Neural progenitor cell (in vitro differentiated cells): ENCODE results near the gene WFS1. TPM values are rescaled to one million over a fixed set of nuclear protein-coding genes. Genes with fewer than 3 reads are reported as not detected.

ENCODE experiments used
- DNase-seq: peaks from one replicate; pipeline ENCODE4 v3.0.0-alpha.2; 2016; ENCODE audit warnings: low spot score
- H2AFZ ChIP-seq: fragments of 200-600 bp; sonication (generic); replicated peaks from 2 replicates; pipeline ENCODE4 v1.6.1; 2016; ENCODE audit warnings: antibody characterized with exemption
- H3F3A ChIP-seq: fragments of 200-600 bp; sonication (generic); 2 replicates; pipeline ENCODE4 v1.6.1; 2016; ENCODE audit warnings: antibody characterized with exemption, low read depth
- H3K27ac ChIP-seq: fragments of 200-600 bp; sonication (generic); 2 replicates; pipeline ENCODE4 v1.5.1; 2016; ENCODE audit warnings: mild to moderate bottlenecking
- H3K27me3 ChIP-seq: fragments of 200-600 bp; sonication (generic); 2 replicates; pipeline ENCODE4 v1.6.1; 2016; ENCODE audit warnings: mild to moderate bottlenecking, moderate library complexity
- H3K36me3 ChIP-seq: fragments of 200-600 bp; sonication (generic); 2 replicates; pipeline ENCODE4 v1.5.1; 2016
- H3K4me1 ChIP-seq: fragments of 200-600 bp; sonication (generic); 2 replicates; pipeline ENCODE4 v1.6.1; 2016; ENCODE audit warnings: mixed run types
- H3K4me2 ChIP-seq: fragments of 200-600 bp; sonication (generic); 2 replicates; pipeline ENCODE4 v1.6.1; 2016
- H3K4me3 ChIP-seq: fragments of 200-600 bp; sonication (generic); 2 replicates; pipeline ENCODE4 v1.5.1; 2016
- H3K79me2 ChIP-seq: fragments of 200-600 bp; sonication (generic); 2 replicates; pipeline ENCODE4 v1.6.1; 2016; ENCODE audit warnings: low read depth
- H3K9ac ChIP-seq: fragments of 200-600 bp; sonication (generic); 2 replicates; pipeline ENCODE4 v1.6.1; 2016
- H3K9me3 ChIP-seq: fragments of 200-600 bp; sonication (generic); 2 replicates; pipeline ENCODE4 v1.5.1; 2016; ENCODE audit warnings: low read depth
- H4K20me1 ChIP-seq: fragments of 200-600 bp; sonication (generic); 2 replicates; pipeline ENCODE4 v1.6.1; 2016; ENCODE audit warnings: low read depth
- H3K27ac Mint-ChIP-seq: 3 replicates; pipeline ENCODE4 v1.8.0; 2021; ENCODE audit warnings: mixed read lengths
- H3K27me3 Mint-ChIP-seq: 2 replicates; pipeline ENCODE4 v1.8.0; 2022; ENCODE audit warnings: low read depth, mild to moderate bottlenecking, inconsistent platforms, moderate library complexity, mixed read lengths; ENCODE audit not compliant: insufficient read depth
- H3K36me3 Mint-ChIP-seq: 3 replicates; pipeline ENCODE4 v1.8.0; 2021; ENCODE audit warnings: mixed read lengths
- H3K4me1 Mint-ChIP-seq: 3 replicates; pipeline ENCODE4 v1.8.0; 2021; ENCODE audit warnings: mixed read lengths
- H3K4me3 Mint-ChIP-seq: 3 replicates; pipeline ENCODE4 v1.8.0; 2021; ENCODE audit warnings: mild to moderate bottlenecking, moderate library complexity, mixed read lengths
- H3K9me3 Mint-ChIP-seq: 3 replicates; pipeline ENCODE4 v1.8.0; 2020; ENCODE audit warnings: mixed read lengths
- CTCF ChIP-seq: fragments of 200-600 bp; sonication (generic); IDR thresholded peaks from 2 replicates; pipeline ENCODE4 v1.5.1; 2017; ENCODE audit warnings: antibody characterized with exemption, mild to moderate bottlenecking
- EZH2 ChIP-seq: fragments of 200-600 bp; sonication (generic); IDR thresholded peaks from 2 replicates; pipeline ENCODE4 v1.6.1; 2017; ENCODE audit warnings: antibody characterized with exemption, mild to moderate bottlenecking, moderate library complexity
- EZH2phosphoT487 ChIP-seq: fragments of 200-600 bp; sonication (generic); IDR thresholded peaks from 2 replicates; pipeline ENCODE4 v1.6.1; 2017; ENCODE audit warnings: antibody characterized with exemption
- total RNA-seq: library from RNA; depleted of rRNA; stranded (reverse); fragments of >200 nt; gene quantifications from 2 replicates; pipeline ENCODE4 v1.2.3, GENCODE V29; 2015; ENCODE audit warnings: low replicate concordance

WFS1 gene
- total RNA-seq, 1 donor from 2014 or later = 8.8 TPM

- Histone ChIP-seq H3K79me2 (no peaks in the 10 kb centered on the region), H3K4me2 (no peak overlapping the region), H2AFZ (no peak overlapping the region), H4K20me1 (peaks cover 7% of the 10 kb centered on the region), H3K9ac (no peak overlapping the region), H3K4me3 (no peak overlapping the region), H3K27me3 (no peaks in the 10 kb centered on the region), H3K4me1 (peaks cover 8% of the 10 kb centered on the region), H3K36me3 (no peaks in the 10 kb centered on the region), H3K27ac (no peak overlapping the region), H3K9me3 (no peaks in the 10 kb centered on the region), H3F3A (no peaks in the 10 kb centered on the region)
- no peak for TF ChIP-seq EZH2phosphoT487
- no peak for TF ChIP-seq CTCF
- no peak for TF ChIP-seq EZH2
- Mint-ChIP-seq H3K4me3 (no peak overlapping the region), H3K36me3 (peaks cover 2% of the 10 kb centered on the region), H3K27me3 (peaks cover 17% of the 10 kb centered on the region), H3K27ac (no peak overlapping the region), H3K4me1 (peaks cover 17% of the 10 kb centered on the region), H3K9me3 (peaks cover 10% of the 10 kb centered on the region)
- DNase-seq = no peak
Observed at GRCh38 chr4:6345096-6345830, 75.6 kb downstream of the WFS1 start.

GRCh38 chr4:6345866-6346265, 76.2 kb downstream of the WFS1 start:
- no peak for DNase-seq
- H3F3A ChIP-seq = no peaks in the 10 kb centered on the region
- H4K20me1 ChIP-seq = peaks cover 7% of the 10 kb centered on the region
- Mint-ChIP-seq H3K27ac (no peak overlapping the region), H3K9me3 (peaks cover 10% of the 10 kb centered on the region), H3K4me1 (peaks cover 23% of the 10 kb centered on the region), H3K4me3 (no peak overlapping the region), H3K36me3 (peaks cover 2% of the 10 kb centered on the region), H3K27me3 (peaks cover 17% of the 10 kb centered on the region)
- H3K4me3 ChIP-seq = no peak overlapping the region
- no peaks in the 10 kb centered on the region for H3K9me3 ChIP-seq
- H2AFZ ChIP-seq = no peak overlapping the region
- TF ChIP-seq EZH2 = no peak
- no peak for TF ChIP-seq CTCF
- no peak for TF ChIP-seq EZH2phosphoT487
- H3K9ac ChIP-seq = no peak overlapping the region
- H3K4me1 ChIP-seq = peaks cover 8% of the 10 kb centered on the region
- H3K27me3 ChIP-seq = no peaks in the 10 kb centered on the region
- no peak overlapping the region for H3K27ac ChIP-seq
- no peaks in the 10 kb centered on the region for H3K36me3 ChIP-seq
- H3K4me2 ChIP-seq = no peak overlapping the region
- H3K79me2 ChIP-seq = no peaks in the 10 kb centered on the region

GRCh38 chr4:6346373-6347110, 76.9 kb downstream of the WFS1 start:
- no peaks in the 10 kb centered on the region for H3K27me3 ChIP-seq
- peaks cover 10% of the 10 kb centered on the region for H3K9me3 Mint-ChIP-seq
- no peaks in the 10 kb centered on the region for H3K79me2 ChIP-seq
- no peak overlapping the region for H3K9ac ChIP-seq
- TF ChIP-seq CTCF (no peak), EZH2phosphoT487 (no peak), EZH2 (no peak)
- H3K27ac Mint-ChIP-seq = no peak overlapping the region
- peaks cover 21% of the 10 kb centered on the region for H3K4me1 Mint-ChIP-seq
- peaks cover 2% of the 10 kb centered on the region for H3K36me3 Mint-ChIP-seq
- H4K20me1 ChIP-seq = peaks cover 7% of the 10 kb centered on the region
- no peak for DNase-seq
- no peak overlapping the region for H3K27ac ChIP-seq
- peaks cover 8% of the 10 kb centered on the region for H3K4me1 ChIP-seq
- H3K9me3 ChIP-seq = no peaks in the 10 kb centered on the region
- no peak overlapping the region for H3K4me3 ChIP-seq
- H3K27me3 Mint-ChIP-seq = peaks cover 17% of the 10 kb centered on the region
- no peaks in the 10 kb centered on the region for H3F3A ChIP-seq
- H3K36me3 ChIP-seq = no peaks in the 10 kb centered on the region
- H3K4me3 Mint-ChIP-seq = no peak overlapping the region
- H3K4me2 ChIP-seq = no peak overlapping the region
- no peak overlapping the region for H2AFZ ChIP-seq
